HTR-8/SVneo (cell line): ENCODE measurements around the gene PTPRE.

Experiments used
- DNase-seq: peaks from one replicate; pipeline ENCODE4 v3.0.0; 2011; ENCODE audit warnings: low spot score, mixed read lengths; ENCODE audit not compliant: insufficient read length
- FAIRE-seq: peaks from 2 replicates; lab custom pipeline; 2011; peaks lifted over from hg19 to GRCh38; lab: Jason Lieb, UNC

Gene PTPRE

GRCh38 chr10:127947211-127947610, 40.3 kb downstream of the PTPRE start:
- FAIRE-seq (no peak), DNase-seq (no peak)

DNA sequence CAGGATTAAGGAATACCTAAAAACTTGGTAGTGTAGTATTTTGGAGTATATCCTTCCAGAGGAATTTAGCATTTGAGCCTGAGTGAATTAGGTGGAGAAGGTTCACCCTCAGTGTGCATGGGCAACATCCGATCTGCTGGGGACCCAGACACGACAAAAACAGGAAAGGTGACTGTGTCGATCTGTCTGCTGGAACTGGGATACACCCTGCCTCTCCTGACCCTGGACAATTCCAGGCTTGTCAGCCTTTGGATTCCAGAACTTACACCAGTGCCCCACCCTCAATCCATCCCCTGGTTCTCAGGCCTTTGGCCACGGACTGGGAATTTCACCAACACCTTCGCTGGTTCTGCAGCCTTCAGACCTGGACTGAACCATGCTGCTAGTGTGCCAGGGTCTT, 41.9 kb downstream of the PTPRE start:
- no peak for DNase-seq

DNA sequence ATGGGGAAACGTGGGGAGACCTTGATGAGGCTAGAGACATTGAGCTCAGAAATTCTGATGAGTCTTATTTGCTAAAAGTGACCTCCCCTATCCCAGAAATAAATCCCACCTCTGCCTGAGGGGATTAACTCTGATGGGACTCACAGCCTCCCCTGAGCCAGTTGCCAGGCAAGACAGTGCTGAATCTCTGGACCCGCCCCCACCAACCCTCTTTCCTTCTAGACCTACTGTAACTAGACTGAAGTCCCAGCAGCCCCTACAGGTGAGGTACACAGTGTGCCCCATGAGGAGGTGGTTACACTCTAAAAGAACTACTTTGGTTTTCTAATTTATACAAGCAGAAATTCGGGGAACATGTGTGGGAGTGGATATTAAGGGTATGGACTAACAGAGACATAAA, 42.9 kb downstream of the PTPRE start:
- FAIRE-seq, result no peak

More for the DNA sequence above, 41.9 kb downstream of the PTPRE start:
- no peak for FAIRE-seq

GRCh38 chr10:127951861-127952574, 45.1 kb downstream of the PTPRE start:
- no peak for DNase-seq
- FAIRE-seq, result no peak

More for the DNA sequence above, 42.9 kb downstream of the PTPRE start:
- DNase-seq, result no peak

GRCh38 chr10:127952575-127952869, 45.6 kb downstream of the PTPRE start:
- FAIRE-seq, result no peak
- DNase-seq, result no peak

GRCh38 chr10:127952918-127953317, 46.0 kb downstream of the PTPRE start:
- FAIRE-seq (no peak), DNase-seq (no peak)

DNA sequence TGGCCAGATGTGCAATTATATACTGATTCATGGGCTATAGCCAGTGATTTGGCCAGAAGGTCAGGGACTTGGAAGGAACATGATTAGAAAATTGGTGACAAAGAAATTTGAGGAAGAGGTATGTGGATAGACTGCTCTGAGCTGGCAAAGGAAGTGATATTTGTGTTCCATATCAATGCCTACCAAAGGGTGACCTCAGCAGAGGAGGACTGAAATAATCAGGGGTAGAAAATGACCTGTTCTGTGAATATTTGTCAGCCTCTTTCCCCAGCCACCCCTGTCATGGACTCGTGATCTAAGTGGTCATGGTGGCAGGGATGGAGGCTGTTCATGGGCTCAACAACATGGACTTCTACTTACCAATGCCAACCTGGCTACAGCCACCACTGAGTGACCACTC, 47.0 kb downstream of the PTPRE start:
- DNase-seq (no peak), FAIRE-seq (no peak)

GRCh38 chr10:127959428-127959827, 52.5 kb downstream of the PTPRE start:
- DNase-seq (no peak), FAIRE-seq (no peak)

DNA sequence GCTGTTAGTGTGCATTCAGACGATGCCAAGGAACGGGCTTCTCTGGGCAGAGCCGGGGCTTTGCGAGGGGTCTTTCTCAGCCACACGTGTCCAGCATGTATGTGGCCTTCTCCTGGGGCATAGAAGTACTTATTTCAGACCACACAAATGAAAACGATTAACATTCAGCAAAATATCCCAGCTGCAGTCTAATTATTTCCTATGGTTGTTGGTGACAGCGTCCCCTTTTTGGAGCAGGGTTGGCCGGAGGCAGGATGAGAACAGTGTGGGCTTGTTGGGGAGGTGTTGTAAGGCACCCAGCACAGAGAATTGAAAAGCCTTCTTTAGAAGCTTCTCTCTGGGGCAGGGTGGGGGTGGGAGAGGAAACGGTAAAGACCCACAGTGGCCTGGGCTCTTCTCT, 54.2 kb downstream of the PTPRE start:
- FAIRE-seq (no peak), DNase-seq (no peak)

DNA sequence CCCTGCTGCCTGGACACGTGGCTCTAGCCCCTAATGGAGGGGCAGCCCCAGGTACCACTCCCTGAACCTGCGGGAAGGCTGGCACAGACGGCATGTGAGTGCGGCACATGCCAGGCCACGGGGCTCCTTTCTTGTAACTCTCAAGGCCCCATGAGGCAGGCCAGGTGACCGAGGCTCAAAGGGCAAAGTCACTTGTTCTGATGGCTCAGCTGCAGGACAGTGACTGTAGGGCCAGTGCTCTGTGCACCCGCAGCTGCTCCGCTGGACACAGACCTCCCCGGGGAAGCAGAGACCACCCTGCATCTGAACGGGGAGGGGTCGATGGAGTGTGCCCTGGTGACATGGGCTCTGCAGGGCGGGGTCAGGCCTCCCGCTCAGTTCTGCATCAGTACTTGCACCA, 55.3 kb downstream of the PTPRE start:
- no peak for DNase-seq
- FAIRE-seq, result no peak

GRCh38 chr10:127963136-127963535, 56.2 kb downstream of the PTPRE start:
- DNase-seq, result no peak
- no peak for FAIRE-seq

DNA sequence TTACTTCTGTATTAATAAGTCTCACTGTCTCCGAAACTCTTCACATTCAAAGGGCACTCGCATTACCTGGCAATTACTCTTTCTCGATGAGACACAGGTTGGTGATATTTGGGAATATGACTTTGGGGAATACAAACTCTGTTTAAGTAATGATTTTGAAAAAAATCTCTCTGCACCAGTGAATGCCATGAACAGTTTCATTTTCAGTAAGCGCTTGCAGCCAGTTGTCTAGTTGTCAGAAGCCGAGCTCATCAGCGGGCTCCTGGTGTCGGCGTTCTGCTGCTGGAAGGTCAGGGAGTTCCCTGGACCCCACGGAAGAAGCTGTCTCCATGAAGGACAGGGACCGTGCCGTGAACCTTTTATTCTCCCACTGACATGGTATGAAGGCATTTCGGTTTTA, 57.7 kb downstream of the PTPRE start:
- FAIRE-seq (no peak), DNase-seq (no peak)

GRCh38 chr10:127966875-127967274, 60.0 kb downstream of the PTPRE start:
- DNase-seq, result no peak
- FAIRE-seq, result no peak

DNA sequence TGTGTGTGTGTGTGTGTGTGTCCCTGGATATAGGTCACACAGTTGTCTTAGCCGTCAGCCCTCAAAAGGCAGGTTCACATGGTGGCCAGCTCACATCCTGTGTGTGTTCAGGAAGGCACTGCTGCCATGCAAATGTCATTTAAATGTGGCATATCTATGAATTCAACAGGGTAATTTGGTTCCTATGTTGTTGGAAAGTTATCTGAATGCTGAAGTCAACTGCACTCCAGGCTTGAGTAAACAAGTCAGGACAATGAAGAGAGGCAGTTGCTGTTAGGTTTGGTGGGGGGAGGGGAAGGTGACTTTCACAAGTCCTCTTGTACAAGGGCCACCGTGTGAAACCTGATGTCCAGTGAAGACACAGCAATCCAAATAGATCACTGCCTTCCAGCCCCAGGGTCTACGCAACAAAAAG, 61.1 kb downstream of the PTPRE start:
- FAIRE-seq, result no peak

DNA sequence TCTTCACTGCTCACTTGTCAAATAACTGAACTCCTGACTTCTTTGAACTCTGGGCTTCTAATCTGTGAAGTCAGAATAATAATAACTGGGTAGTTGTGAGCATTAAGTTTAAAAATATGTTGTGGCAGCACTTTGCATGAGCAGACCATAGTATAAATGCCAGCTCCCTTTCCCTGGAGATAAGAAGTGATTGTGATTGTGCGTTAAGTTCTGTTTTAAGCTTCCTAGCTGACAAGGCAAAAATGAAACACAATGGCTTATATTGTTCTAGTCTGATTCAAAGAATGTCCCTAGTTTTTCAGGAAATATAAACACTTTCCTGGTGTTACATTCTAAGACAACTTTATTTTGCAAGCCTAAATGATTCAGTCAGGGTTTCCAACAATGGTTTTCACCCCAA, 61.8 kb downstream of the PTPRE start:
- FAIRE-seq (no peak), DNase-seq (no peak)

More for the DNA sequence above, 61.1 kb downstream of the PTPRE start:
- DNase-seq, result no peak

GRCh38 chr10:127971101-127971946, 64.4 kb downstream of the PTPRE start:
- DNase-seq, result no peak
- FAIRE-seq, result no peak

DNA sequence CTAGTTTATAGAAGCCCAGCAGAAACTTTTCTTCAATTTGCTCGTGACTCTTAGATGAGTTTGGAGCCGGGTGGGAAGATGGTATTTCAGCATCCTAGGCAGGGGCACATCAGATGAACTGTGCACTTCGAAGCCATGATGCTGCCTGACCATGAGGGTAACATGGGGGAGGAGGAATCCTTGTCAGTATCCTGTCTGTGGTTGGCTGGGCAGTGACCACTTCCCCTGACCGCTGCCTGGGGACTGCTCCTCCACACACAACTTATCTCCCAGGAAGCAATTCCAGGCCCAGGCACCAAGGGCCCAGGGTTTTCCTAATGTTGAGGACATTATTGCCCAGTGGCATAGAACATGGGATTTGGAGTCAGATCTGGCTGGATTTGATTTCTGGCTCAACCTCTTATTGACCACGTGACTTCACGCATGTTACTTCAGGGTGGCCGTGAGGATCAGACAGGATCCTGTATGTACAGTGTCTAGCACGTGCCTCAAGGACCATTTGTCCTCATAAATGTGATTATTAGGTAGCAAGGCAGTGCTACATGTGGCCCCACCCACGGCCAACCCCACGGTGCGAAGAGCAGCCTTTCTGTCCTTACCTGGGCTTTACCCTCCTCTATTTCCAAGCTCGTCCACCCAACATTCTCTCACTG, 65.2 kb downstream of the PTPRE start:
- FAIRE-seq (no peak), DNase-seq (no peak)

DNA sequence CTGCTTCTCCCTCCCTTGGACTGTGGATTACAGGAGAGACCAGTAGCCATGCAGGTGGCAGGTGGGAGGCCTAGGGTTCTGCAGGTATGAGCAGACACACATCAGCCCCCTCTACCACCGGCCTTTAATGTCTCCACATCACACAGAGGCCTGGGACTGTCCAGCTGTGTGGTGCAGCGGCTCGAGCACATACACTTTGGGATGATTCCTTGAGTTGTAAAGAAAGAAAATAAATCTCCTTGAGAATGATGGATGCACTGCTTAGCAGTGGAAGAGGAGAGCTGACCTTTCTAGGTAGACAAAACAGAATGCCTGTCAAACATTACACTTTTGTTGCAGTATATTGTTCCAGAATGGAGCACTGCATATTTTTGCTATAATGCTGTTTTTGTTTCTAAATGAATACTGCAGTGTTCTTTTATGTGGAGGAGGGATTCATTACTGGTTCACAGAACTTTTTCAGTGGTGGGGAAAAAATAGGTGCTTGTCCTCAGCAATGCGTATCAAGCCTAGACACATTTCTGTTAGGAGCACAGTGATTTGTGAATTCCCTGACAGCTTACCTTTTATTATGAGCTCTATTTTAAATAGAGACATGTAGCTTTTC, 66.0 kb downstream of the PTPRE start:
- DNase-seq (no peak), FAIRE-seq (no peak)

- DNase-seq (no peak), FAIRE-seq (no peak)
Observed at GRCh38 chr10:127973791-127974311, 66.9 kb downstream of the PTPRE start.

- no peak for DNase-seq
- FAIRE-seq, result no peak
Observed at GRCh38 chr10:127974911-127975310, 68.0 kb downstream of the PTPRE start.

DNA sequence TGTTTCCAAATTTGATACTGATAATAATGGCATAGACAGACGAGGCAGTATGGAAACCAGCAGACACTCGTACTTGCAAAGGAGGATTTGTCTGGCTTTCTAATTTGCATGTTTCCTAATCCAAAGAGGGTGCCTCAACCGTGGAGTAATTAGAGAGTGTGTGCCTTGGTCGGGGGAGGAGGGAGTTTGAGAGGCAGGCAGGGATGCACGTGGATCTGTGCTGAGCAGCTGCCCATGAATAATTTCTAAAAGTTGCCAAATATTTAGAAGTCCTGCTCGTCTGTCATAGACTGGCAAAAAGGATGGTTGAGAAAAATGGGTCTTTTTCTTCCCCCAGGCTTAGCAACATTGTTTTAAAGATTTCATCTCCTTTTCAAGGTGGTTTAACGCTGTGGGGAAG, 69.4 kb downstream of the PTPRE start:
- no peak for DNase-seq
- no peak for FAIRE-seq
